Osteoblast (primary cell): ENCODE measurements around the gene MYCN. TPM values are rescaled to one million over a fixed set of nuclear protein-coding genes. Genes with fewer than 3 reads are reported as not detected.
"Not testable (repeated sequence)": the region's sequence is repeated elsewhere in the genome, so short reads cannot be mapped to it uniquely, and the experiment has no call there.

ENCODE experiments used
- DNase-seq: peaks from one replicate; pipeline ENCODE4 v3.0.0; 2011; ENCODE audit warnings: low spot score, mixed read lengths; ENCODE audit not compliant: insufficient read length; ENCODE audit errors: missing footprints
- H2AFZ ChIP-seq: 2 replicates; pipeline ENCODE4 v1.6.0; 2011; ENCODE audit warnings: mild to moderate bottlenecking, low read length
- H3K27ac ChIP-seq: 2 replicates; pipeline ENCODE4 v1.5.1; 2011; ENCODE audit warnings: mild to moderate bottlenecking, low read depth, low read length, moderate library complexity
- H3K27me3 ChIP-seq: 2 replicates; pipeline ENCODE4 v1.6.0; 2012; ENCODE audit warnings: mild to moderate bottlenecking, control low read depth, inconsistent platforms, low read length, moderate library complexity; ENCODE audit not compliant: insufficient read depth
- H3K36me3 ChIP-seq: 2 replicates; pipeline ENCODE4 v1.5.1; 2011; ENCODE audit warnings: mild to moderate bottlenecking, low read length, control low read depth, moderate library complexity; ENCODE audit not compliant: insufficient read depth
- H3K4me1 ChIP-seq: 2 replicates; pipeline ENCODE4 v1.5.1; 2011; ENCODE audit warnings: mild to moderate bottlenecking, low read length, control low read depth, moderate library complexity; ENCODE audit not compliant: insufficient read depth
- H3K4me2 ChIP-seq: 2 replicates; pipeline ENCODE4 v1.6.0; 2011; ENCODE audit warnings: mild to moderate bottlenecking, low read length; ENCODE audit not compliant: insufficient read depth
- H3K4me3 ChIP-seq: fragments of 200-600 bp; sonication (generic); 3 replicates; pipeline ENCODE4 v1.5.1; 2012; ENCODE audit warnings: mild to moderate bottlenecking, low read length, inconsistent platforms; ENCODE audit not compliant: insufficient read depth
- H3K79me2 ChIP-seq: 2 replicates; pipeline ENCODE4 v1.6.0; 2012; ENCODE audit warnings: mild to moderate bottlenecking, low read length, control low read depth, inconsistent platforms; ENCODE audit not compliant: insufficient read depth
- H3K9me3 ChIP-seq: 2 replicates; pipeline ENCODE4 v1.5.1; 2011; ENCODE audit warnings: low read depth, low read length, control low read depth
- H4K20me1 ChIP-seq: 2 replicates; pipeline ENCODE4 v1.6.0; 2012; ENCODE audit warnings: mild to moderate bottlenecking, low read length, control low read depth; ENCODE audit not compliant: insufficient read depth
- CTCF ChIP-seq: IDR thresholded peaks from 2 replicates; pipeline ENCODE4 v1.5.1; 2011; ENCODE audit warnings: mild to moderate bottlenecking, low read depth, low read length, moderate library complexity; ENCODE audit errors: extremely low read depth
- total RNA-seq: library from RNA; depleted of rRNA; stranded (reverse); fragments of >200 nt; gene quantifications from 2 replicates; pipeline ENCODE4 v1.2.3, GENCODE V29; 2012

MYCN gene
- total RNA-seq, 1 donor = not detected

GRCh38 chr2:15949126-15949525 lies 8.8 kb downstream of the MYCN start:
- no peak for TF ChIP-seq CTCF
- Histone ChIP-seq H3K79me2 (no peaks in the 10 kb centered on the region), H3K4me1 (no peaks in the 10 kb centered on the region), H4K20me1 (no peaks in the 10 kb centered on the region), H3K4me2 (no peak overlapping the region), H3K27me3 (no peaks in the 10 kb centered on the region), H3K36me3 (no peaks in the 10 kb centered on the region), H3K9me3 (no peaks in the 10 kb centered on the region), H3K4me3 (no peak overlapping the region), H3K27ac (no peak overlapping the region), H2AFZ (no peak overlapping the region)
- no peak for DNase-seq

- no peaks in the 10 kb centered on the region for H3K36me3 ChIP-seq
- H3K27me3 ChIP-seq = no peaks in the 10 kb centered on the region
- H3K79me2 ChIP-seq = no peaks in the 10 kb centered on the region
- no peak overlapping the region for H2AFZ ChIP-seq
- H3K9me3 ChIP-seq = no peaks in the 10 kb centered on the region
- no peak overlapping the region for H3K27ac ChIP-seq
- H3K4me1 ChIP-seq = no peaks in the 10 kb centered on the region
- H3K4me3 ChIP-seq = no peak overlapping the region
- no peak for TF ChIP-seq CTCF
- H4K20me1 ChIP-seq = no peaks in the 10 kb centered on the region
- H3K4me2 ChIP-seq = no peak overlapping the region
- DNase-seq = no peak
These were observed 9.2 kb downstream of the MYCN start for GRCh38 chr2:15949551-15949950.

- H3K9me3 ChIP-seq = no peaks in the 10 kb centered on the region
These were observed 10.0 kb downstream of the MYCN start for GRCh38 chr2:15950088-15950952.

GRCh38 chr2:15951936-15952335 lies 11.6 kb downstream of the MYCN start:
- not testable (repeated sequence) for H3K4me1 ChIP-seq, H3K9me3 ChIP-seq, DNase-seq, H3K27ac ChIP-seq, H3K79me2 ChIP-seq, H3K4me2 ChIP-seq, H4K20me1 ChIP-seq, H2AFZ ChIP-seq, H3K4me3 ChIP-seq, H3K27me3 ChIP-seq, H3K36me3 ChIP-seq

More at GRCh38 chr2:15950088-15950952, 10.0 kb downstream of the MYCN start:
- Histone ChIP-seq H3K27me3 (no peaks in the 10 kb centered on the region), H3K4me1 (no peaks in the 10 kb centered on the region), H3K4me3 (no peak overlapping the region), H2AFZ (no peak overlapping the region), H3K36me3 (no peaks in the 10 kb centered on the region), H3K27ac (no peak overlapping the region), H3K4me2 (no peak overlapping the region), H3K79me2 (no peaks in the 10 kb centered on the region), H4K20me1 (no peaks in the 10 kb centered on the region)
- no peak for DNase-seq
- no peak for TF ChIP-seq CTCF
